HG03039 (cell line): Measurements from ENCODE around the gene CTAGE6.
"Not testable (repeated sequence)": the region's sequence is repeated elsewhere in the genome, so short reads cannot be mapped to it uniquely, and the experiment has no call there.

Experiments used
- ATAC-seq: cut with Tn5 transposase; IDR thresholded peaks from one replicate; pipeline ENCODE4 v1.9.1; 2021; ENCODE audit warnings: mild to moderate bottlenecking, moderate library complexity; ENCODE audit not compliant: unreplicated experiment

Gene CTAGE6, protein sequence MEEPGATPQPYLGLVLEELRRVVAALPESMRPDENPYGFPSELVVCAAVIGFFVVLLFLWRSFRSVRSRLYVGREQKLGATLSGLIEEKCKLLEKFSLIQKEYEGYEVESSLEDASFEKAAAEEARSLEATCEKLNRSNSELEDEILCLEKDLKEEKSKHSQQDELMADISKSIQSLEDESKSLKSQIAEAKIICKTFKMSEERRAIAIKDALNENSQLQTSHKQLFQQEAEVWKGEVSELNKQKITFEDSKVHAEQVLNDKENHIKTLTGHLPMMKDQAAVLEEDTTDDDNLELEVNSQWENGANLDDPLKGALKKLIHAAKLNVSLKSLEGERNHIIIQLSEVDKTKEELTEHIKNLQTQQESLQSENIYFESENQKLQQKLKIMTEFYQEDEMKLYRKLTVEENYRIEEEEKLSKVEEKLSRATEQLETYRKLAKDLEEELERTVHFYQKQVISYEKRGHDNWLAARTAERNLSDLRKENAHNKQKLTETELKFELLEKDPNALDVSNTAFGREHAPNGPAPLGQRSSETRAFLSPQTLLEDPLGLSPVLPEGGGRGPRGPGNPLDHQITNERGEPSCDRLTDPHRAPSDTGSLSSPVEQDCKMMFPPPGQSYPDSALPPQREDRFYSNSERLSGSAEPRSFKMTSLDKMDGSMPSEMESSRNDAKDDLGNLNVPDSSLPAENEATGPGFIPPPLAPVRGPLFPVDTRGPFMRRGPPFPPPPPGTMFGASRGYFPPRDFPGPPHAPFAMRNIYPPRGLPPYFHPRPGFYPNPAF

DNA sequence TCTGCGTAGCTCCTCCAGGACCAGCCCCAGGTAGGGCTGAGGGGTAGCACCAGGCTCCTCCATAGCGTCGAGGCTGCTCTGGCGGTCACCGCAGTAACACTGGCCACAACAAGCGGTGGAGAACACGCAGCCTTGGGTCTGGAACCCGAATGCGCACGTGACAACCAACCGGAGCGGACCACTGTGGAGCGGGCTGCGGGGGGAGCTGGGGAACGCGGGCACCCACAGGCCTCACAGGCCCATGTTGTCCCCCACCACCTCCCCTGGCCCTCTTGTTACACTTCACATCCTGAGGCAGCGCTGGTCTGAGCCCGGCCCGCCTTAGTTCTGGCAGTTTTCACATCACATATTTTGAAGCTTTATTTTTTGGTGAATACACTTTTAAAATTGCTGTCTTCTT, at the start of gene CTAGE6:
Gene CTAGE6 (minus strand): TSS at position 101 of the 400 bp plus-strand sequence. CDS start 38 bp downstream, at position 63.
- not testable (repeated sequence) for ATAC-seq

DNA sequence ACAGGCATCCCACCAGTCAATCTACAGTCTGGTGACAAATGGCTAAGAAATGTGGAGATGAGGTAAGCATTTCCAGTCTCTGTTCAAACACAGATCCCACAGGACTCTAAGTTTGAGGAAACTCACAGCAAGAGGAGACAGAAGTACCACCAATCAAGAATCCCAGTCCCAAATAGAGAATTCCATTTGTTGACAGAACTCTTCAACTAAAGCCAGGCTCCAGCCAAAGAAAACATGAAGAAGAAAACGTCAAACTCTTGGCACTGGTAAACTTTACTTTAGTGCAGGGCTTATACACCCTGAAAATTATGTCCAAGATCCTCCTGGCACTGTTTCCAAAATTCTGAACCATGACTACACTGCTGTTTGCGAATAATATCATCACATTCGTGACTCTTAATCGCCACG, 49.2 kb upstream of the CTAGE6 start:
- ATAC-seq = not testable (repeated sequence)

- ATAC-seq = not testable (repeated sequence)
Measured at GRCh38 chr7:143797896-143798290, 40.4 kb upstream of the CTAGE6 start.

DNA sequence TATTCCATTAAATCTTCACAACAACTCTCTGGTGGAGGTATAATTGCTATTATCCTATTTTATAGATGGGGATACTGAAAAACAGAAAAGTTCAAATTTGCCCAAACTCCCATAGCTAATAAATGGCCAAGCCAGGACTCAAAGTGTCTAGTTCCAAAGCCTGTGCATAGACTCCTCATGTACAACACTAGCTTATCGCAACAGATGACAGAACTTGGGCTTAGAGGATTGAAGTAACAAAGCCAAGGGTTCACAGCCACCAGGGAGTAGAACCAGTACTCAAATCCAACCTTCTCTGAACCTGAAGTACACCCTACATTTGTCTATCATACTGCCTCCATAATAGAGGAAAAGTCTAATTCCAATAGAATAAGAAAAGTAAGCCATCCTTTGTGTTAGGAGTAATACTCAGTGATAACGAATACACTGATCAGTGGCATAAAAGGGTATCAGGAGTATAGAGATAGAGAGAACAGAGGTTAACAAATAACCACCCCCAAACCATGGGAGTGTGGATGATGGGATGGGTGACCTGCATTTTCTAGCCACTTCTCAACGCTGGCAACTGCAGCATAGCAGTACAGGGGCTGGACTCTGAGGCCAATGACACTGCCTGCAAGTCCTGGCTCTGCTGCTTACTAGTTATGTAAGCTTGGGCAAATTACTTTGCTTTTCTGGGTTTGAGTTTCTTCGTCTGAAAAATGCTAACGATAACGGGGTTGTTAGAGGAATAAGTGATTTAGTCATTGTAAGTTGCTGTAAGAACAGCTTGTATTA, 39.8 kb upstream of the CTAGE6 start:
- ATAC-seq = not testable (repeated sequence)

DNA sequence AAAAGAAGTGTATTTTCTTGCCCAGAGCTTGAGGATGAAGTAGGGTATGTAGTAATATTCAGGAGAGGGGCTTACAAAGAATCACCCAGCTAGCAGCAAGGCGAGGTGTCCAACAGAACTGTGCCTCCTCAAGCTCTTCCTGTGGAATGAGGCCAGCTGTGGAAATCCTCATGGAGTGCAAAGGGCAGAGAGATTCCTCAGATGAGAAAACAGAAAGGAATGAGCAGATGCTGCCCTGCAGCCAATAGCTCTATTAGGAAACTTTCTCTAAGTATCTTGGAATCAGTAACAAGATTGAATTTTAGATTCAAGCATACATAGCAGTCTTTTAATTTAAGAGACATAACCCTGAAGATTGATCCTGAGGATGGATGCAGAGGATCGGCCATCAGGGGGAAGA, 38.2 kb upstream of the CTAGE6 start:
- ATAC-seq = not testable (repeated sequence)

DNA sequence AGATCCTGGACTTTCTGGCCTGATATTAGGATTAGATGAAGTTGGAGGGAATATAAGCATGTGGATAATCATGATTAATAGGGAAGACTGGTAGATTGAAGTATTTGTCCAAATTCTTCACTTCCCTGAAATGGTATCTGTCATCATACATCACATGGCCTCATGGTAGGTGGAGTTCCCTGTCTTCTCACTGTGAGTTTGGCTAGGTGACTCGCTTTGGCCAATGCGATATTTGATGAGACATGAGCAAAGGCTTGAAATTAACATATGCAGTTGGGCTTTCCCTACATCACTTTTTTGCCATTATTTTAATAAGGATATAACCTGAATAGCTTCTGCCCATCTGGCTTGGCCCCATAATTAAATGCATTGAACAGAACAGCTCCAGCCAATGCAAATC, 35.1 kb upstream of the CTAGE6 start:
- not testable (repeated sequence) for ATAC-seq

- ATAC-seq = not testable (repeated sequence)
Measured at GRCh38 chr7:143785415-143786182, 28.1 kb upstream of the CTAGE6 start.

DNA sequence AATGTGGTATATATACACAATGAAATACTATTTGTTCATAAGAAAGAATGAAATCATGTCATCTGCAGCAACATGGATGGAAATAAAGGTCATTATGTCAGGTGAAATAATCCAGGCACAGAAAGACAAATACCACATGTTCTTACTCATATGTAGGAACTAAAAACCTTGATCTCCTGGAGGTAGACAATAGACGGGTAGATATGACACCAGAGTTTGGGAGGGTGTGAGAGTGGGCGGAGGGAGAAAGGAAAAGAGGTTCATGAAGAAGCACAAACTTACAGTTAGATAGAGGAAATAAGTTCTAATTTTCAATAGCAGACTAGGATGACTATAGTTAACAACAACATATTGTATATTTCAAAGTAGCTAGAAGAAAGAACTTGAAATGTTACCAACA, 22.1 kb upstream of the CTAGE6 start:
- not testable (repeated sequence) for ATAC-seq

DNA sequence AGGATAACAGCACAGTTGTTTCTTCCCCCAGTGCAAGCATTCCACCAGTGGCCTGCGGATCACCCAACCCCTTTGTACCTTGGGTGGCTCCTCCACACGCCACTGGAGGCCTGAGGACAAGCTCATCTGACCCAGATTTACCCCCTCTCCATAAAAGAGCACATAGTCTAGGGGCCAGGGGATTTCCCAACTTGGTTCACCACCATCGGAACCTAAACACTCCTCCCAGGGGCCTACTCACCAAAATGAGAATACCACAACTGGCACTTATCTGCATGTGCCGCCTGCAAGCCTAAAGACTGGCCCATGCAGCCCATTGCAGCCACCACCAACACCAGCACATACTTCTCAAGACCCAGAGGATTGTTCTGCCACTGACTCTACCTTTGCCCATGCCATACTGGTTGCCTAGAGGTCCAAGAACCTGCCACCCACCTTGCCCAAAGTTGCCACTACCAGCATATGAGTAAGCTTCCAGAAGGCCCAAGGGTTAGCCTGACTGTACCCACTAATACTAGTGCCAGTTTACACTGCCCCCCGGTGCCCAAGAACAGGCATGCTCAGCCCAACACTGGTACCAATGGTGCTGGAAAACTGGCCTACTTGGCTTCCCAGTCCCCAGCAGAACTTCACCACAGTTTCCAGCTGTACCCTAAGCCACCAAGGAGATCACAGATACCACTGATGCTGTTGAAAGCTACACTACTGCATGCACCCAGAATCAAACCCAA, 15.4 kb upstream of the CTAGE6 start:
- ATAC-seq = not testable (repeated sequence)

DNA sequence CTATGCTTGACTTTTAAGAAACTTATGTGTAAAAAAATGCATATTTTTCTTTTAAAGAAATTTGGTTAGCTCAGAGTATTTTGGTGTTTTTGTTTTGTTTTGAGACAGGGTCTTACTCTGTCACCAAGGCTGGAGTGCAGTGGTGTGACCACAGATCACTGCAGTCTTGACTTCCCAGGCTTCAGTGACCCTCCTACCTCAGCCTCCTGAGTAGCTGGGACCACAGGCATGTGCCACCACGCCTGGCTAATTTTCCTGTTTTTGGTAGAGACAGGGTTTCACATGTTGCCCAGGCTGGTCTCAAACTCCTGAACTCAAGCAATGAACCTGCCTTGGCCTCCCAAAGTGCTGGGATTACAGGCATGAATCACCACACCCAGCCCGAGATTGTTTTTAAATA, 10.0 kb upstream of the CTAGE6 start:
- not testable (repeated sequence) for ATAC-seq

DNA sequence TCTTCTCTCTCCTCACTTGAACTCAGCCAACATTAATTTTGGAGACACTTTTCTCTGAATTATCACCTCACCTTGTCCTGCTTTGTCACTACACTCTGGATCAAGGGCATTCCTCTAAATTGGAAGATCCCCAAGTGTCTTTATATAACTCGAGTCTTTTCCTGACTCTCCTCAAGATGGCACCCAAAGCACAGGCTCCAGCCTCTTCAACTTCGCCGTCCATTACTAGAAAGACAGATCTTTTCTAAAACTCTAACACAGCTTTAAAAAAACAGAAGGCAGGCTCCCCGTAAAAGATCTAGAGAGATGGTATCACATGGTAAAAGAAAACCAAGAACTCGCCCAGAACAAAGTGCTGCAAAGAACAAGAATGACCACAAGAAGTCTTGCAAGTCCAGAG, 8.2 kb upstream of the CTAGE6 start:
- not testable (repeated sequence) for ATAC-seq

DNA sequence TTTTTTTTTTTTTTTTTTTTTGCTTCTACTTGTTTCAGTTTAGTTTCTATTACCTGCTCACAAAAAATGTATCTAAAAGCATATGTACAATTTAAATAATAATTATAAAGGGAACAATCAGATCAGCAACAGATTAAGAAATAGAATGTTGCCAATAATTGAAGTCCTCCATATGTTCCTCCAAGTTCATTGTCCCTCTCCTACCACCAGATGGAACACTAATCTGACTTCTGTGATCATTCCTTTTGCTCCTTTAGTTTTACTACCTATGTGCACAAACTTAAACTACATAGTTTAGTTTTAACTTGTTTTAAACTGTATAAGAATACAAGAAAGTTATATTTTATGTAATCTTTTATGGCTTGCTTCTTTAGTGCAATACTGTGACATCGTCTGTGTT, 5.6 kb upstream of the CTAGE6 start:
- not testable (repeated sequence) for ATAC-seq

GRCh38 chr7:143745340-143745739, 12.2 kb downstream of the CTAGE6 start:
- not testable (repeated sequence) for ATAC-seq

- ATAC-seq = not testable (repeated sequence)
Measured at GRCh38 chr7:143737037-143737819, 20.3 kb downstream of the CTAGE6 start.

- no peak for ATAC-seq
Measured at GRCh38 chr7:143735962-143736361, 21.5 kb downstream of the CTAGE6 start.

DNA sequence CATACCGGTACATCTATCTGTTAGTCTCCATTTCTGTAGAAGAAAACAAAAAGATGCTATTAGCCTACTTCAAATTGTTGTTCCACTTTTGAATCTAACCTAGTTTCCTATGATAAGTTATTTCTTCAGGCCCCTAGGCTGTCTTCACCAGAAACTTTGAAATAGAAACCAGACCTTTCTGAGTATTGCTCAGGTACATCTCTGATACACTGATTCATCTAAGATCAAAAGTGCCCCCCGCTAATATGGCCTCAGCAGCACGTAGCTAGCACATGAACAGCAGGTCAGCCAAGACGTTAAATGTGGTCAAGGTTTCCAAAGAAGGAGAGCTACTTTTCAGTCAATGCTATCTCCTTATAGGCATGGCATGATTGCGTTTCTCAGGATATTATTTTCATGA, 23.6 kb downstream of the CTAGE6 start:
- no peak for ATAC-seq

- no peak for ATAC-seq
Measured at GRCh38 chr7:143728333-143728862, 29.1 kb downstream of the CTAGE6 start.

DNA sequence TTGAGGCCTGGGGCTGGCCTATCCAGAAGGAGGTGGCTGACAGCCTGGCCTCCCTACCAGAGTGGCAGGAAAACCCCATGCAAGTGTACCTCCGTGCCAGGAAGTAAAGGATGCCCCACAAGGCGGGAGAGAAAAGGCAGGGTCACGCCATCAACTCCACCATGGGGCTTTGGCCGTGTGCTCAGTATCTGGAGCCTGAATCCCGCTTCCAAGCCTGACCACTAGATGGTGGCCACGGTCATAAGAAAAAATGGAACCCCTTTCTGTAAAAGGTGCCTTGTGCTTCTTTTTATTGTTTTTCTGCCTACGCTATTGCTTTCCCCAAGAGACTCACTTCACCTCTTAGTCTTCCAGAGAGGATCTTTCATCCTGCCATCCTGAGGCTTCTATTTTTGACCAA, 29.9 kb downstream of the CTAGE6 start:
- peak; percentile 65 for ATAC-seq

- ATAC-seq = not testable (repeated sequence)
Measured at GRCh38 chr7:143726143-143726542, 31.4 kb downstream of the CTAGE6 start.
